OCI-LY7 (cell line): ENCODE data around the gene PARD3.

Source experiments
- CTCF ChIP-seq: fragments of 200-600 bp; sonication (generic); conservative IDR thresholded peaks from 2 replicates; pipeline ENCODE4 v1.5.1; 2014; ENCODE audit warnings: mild to moderate bottlenecking, antibody characterized with exemption, low read length, moderate library complexity, mixed read lengths
- EZH2phosphoT487 ChIP-seq: fragments of 200-600 bp; sonication (generic); IDR thresholded peaks from 2 replicates; pipeline ENCODE4 v1.6.1; 2018; ENCODE audit warnings: low read depth, borderline replicate concordance, mild to moderate bottlenecking, mixed run types, antibody characterized with exemption, low read length, moderate library complexity, mixed read lengths

DNA sequence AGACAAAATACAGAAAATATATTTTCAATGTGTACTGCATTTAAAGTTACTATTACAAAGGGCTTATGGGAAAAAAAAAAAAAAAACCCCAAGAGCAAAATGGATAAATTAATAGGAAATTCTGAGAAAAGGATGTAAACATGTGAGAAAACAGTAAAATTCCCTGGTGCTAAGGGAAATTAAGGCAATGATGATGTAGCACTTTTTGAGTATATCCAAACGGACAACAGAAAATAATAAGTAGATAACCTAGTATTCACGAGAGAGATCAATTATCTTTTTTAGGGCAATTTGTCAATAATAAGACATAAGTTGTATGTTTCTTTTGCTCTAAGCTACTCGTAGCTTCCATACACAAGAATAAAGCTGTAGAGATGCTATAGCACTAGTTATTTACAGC lies 80.2 kb downstream of the PARD3 start:
- TF ChIP-seq CTCF (no peak), EZH2phosphoT487 (no peak)
